ENCODE results near the gene RHOXF1.
"Not testable (repeated sequence)": the region's sequence is repeated elsewhere in the genome, so short reads cannot be mapped to it uniquely, and the experiment has no call there.

Gene RHOXF1

DNA sequence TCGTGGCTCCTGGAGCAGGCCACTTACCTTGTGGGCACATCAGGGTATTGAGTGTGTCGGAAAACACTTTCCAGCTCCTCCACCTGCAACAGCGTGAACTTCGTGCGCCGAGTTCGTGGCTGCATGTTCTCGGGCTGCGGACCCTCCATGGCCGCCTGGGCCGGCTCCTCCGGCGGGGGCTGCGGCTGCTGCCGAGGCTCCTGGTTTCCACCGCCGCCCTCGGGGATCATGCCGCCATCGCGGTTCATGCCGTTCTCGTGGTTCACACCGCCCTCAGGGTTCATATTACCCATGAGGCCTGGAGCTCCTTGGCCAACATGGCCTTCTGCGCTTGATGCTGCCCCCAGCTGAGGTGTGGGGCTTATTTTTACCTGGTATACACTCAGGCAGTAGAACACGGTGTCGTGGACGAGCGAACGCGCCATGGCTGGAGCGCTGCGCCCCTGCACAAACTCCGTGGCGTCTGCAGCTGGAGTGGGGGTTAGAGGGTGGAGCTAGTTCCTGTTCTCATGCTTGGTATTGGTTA lies at the start of gene RHOXF1:
TSS of gene RHOXF1 (minus strand) at position 476 of the 526 bp plus-strand sequence. CDS start at position 425, 51 bp downstream.
- DNase-seq, result no peak

GRCh38 chrX:120159086-120159485 lies 43.4 kb upstream of the RHOXF1 start:
- not testable (repeated sequence) for DNase-seq

DNA sequence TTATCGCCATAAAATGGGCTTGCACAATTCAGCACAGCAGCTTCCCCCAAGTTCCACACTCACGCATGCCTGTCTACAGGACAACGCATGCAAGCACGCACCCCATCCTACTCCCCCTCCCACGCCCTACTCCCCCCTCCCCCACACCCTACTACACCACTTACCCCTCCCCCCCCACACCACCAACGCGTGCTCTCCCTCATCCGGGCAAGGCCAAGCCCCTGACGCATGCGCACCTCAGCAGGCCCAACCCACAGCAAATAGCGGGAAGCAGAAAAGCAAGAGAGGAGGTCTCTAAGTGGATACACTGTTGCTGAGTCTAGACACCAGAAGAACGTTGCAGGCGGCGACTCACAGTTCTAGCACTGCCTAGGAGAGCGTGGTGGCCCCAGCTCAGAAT lies 42.6 kb upstream of the RHOXF1 start, which contains the start of gene RHOXF2:
TSS of gene RHOXF2 (plus strand) at position 301 of the 400 bp plus-strand sequence. CDS start 138 bp downstream, outside the sequence.
- not testable (repeated sequence) for DNase-seq

- DNase-seq, result not testable (repeated sequence)
Measured at GRCh38 chrX:120150109-120150744, 34.5 kb upstream of the RHOXF1 start.

DNA sequence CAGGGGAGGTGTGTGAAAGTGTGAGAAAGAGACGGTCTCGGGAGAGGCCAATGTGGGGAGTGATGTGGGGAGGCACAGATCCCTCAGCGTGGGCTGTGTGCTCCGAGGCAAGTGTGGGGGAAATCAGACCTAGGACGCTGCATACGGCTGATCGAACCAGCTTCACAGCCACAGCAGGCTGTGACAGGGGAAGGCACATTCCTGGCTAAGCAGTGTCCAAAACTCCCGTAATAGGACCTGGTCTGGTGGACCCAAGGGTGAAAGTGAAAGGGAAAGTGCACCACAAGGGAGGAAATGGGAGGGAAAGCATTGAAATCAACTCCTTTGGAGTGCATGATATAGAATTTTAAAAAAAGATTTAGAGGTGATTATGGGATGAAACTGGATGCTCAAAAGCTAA lies 31.8 kb upstream of the RHOXF1 start:
- DNase-seq, result no peak

DNA sequence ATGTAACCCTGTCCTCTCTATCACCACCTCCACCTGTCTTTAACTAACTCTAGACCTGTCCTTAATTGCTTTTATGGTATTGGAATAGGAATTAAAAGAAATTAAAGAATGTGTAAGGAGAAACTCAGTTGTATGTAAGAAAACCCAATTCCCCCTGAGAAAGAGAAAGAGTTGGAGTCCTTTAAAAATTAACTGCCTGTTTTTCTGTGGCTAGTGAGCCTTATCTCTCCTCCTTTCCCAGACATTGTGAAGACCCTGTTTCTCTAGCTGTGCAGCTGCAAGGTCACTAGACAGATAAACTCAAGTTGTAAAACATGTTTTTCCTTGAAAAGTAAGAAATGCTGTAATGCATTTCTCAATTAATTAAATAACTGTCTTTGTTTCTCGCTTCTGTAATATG lies 30.6 kb upstream of the RHOXF1 start:
- not testable (repeated sequence) for DNase-seq

GRCh38 chrX:120145295-120145925 lies 29.7 kb upstream of the RHOXF1 start:
- DNase-seq, result no peak

- DNase-seq, result no peak
Measured at GRCh38 chrX:120144178-120144844, 28.6 kb upstream of the RHOXF1 start.

DNA sequence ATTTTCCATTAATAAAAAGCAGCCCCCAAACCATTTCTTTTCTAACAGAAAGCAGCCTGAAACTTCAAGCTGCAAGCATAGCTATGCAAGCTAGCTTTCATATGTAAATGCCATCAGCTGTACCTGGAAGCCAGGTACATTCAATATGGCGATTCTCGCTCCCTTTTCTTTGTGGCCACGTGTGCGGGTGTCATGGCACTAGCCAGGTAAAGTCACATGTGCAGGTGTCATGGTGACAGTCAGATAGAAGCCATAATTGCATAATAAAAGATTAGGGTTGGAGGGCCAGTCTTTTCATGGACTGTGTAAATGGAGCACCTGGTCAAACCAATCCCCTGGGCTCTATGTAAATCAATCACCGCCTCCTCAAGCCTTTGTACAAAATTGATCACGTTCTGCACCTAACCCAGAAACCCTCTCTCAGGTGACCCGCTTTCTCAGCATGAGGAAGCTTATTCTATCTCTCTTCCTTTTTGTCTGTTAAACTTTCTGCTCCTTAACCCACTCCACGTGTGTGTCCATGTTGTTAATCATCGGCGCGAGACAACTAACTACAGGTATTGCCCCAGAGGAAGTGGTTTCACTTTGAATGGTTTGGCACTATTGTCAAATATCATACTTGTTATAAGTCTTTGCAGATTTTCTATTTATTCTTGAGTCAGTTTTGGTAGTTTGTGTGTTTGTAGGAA lies 24.7 kb upstream of the RHOXF1 start:
- no peak for DNase-seq

DNA sequence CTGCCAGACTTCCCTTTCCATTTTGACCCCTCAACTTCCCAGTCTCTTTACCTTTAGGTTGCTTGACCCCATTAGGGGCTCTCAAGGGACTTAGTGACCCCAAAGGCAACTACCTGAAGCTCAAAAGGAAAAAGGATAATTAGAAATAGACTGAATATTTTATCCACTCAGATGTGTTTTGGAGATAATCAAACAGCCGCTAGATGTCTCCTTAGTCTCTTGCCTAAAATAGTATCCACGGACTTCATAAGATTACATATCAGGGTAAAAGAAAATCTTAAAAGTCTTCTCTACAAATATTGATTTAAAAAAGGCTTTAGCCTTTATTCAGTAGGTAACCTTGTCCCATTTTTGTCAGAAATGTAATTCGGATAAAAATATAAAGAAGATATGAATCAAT lies 21.7 kb upstream of the RHOXF1 start:
- DNase-seq, result no peak

DNA sequence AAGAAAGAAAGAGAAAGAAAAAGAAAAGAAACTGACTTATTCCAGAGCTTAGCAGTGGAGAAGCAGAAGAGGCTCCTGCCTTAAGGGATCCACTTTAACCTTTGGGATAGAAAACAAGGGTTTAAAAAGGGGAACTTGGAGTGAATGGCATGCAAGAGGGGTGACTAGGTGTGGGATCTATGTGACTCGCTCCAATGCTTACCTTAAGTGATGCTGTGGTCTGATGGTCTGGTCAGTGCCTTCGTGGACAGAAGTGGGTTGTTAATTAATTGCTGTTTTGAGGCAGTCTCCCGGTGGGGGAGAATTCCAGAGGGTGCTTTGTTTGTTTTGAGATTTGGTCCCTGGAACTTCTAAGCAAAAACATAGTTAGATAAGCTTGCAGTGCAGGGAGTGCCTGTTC lies 21.1 kb upstream of the RHOXF1 start:
- DNase-seq, result no peak

GRCh38 chrX:120136128-120136527 lies 20.4 kb upstream of the RHOXF1 start:
- no peak for DNase-seq

GRCh38 chrX:120128306-120128846 lies 12.7 kb upstream of the RHOXF1 start:
- not testable (repeated sequence) for DNase-seq

- DNase-seq, result no peak
Measured at GRCh38 chrX:120125444-120125843, 9.7 kb upstream of the RHOXF1 start.

DNA sequence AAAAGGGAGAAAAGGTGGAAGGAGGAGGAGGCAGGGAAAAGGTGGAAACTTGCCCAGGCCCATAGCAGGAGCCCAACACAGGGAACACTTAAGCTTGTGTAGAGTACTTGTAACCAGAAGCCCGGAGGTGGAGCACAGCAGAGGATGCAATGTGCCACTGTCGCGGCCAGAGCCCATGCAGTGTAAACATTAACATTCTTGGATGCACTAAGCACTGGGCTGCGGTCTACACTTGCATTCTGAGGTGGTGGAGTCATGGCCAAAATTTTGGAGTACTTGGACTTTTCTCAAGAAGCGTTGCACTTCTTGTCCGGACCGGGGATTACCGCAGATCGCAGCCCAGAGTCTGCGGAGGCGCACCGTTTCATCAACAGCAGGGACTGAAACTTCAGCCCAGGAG lies 4.5 kb upstream of the RHOXF1 start:
- no peak for DNase-seq

- DNase-seq, result no peak
Measured at GRCh38 chrX:120111611-120112010, 4.1 kb downstream of the RHOXF1 start.

- DNase-seq, result no peak
Measured at GRCh38 chrX:120109378-120109777, 6.3 kb downstream of the RHOXF1 start.

GRCh38 chrX:120104707-120105106 lies 11.0 kb downstream of the RHOXF1 start:
- DNase-seq, result not testable (repeated sequence)

DNA sequence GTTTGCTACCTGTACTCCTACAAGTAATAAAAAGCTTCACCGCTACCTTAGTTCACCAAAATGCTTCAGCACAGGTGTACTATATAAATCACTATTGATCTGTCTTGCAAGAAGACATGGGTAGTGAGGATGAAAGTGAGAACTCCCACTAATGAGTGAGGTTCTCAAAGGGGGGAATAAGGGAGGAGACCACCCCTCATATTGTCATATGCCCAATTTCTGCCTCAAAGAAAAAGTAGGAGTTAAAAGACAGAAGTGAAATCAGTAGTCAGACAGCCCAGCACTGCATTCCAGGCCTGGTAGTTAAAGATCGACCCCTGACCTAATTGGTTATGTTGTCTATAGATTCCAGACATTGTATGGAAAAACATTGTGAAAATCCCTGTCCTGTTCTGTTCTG lies 14.7 kb downstream of the RHOXF1 start:
- DNase-seq, result not testable (repeated sequence)

- no peak for DNase-seq
Measured at GRCh38 chrX:120090208-120090607, 25.5 kb downstream of the RHOXF1 start.

GRCh38 chrX:120087289-120088017 lies 28.3 kb downstream of the RHOXF1 start:
- DNase-seq, result no peak

- DNase-seq, result not testable (repeated sequence)
Measured at GRCh38 chrX:120085553-120086185, 30.0 kb downstream of the RHOXF1 start.
